Stimulated activated memory B cell treated with anti-CD40 and anti-IgM and Interleukin-4, amounts not matched to agents 10 μg/mL and 1 μg/mL and 100 μg/mL, for 72 hours (primary cell): ENCODE measurements around the gene ST8SIA5.

ENCODE experiments used
- ATAC-seq: fragments of 150-1000 bp; cut with Tn5 transposase; 2 replicates; pipeline ENCODE4 v1.10.0; 2021
- H3K27ac Mint-ChIP-seq: one replicate; pipeline ENCODE4 v1.8.0; 2022; ENCODE audit warnings: mild to moderate bottlenecking, mixed read lengths
- H3K27me3 Mint-ChIP-seq: one replicate; pipeline ENCODE4 v1.8.0; 2022; ENCODE audit warnings: mixed read lengths
- H3K36me3 Mint-ChIP-seq: one replicate; pipeline ENCODE4 v1.8.0; 2022; ENCODE audit warnings: mixed read lengths
- H3K4me1 Mint-ChIP-seq: one replicate; pipeline ENCODE4 v1.8.0; 2022; ENCODE audit warnings: mixed read lengths
- H3K4me3 Mint-ChIP-seq: one replicate; pipeline ENCODE4 v1.8.0; 2022; ENCODE audit warnings: mild to moderate bottlenecking, moderate library complexity, mixed read lengths
- H3K9me3 Mint-ChIP-seq: one replicate; pipeline ENCODE4 v1.8.0; 2022; ENCODE audit warnings: mixed read lengths

The ST8SIA5 gene

GRCh38 chr18:46704816-46705215 is 52.0 kb downstream of the ST8SIA5 start:
- H3K4me1 Mint-ChIP-seq, result no peaks in the 10 kb centered on the region
- H3K36me3 Mint-ChIP-seq, result no peaks in the 10 kb centered on the region
- H3K27me3 Mint-ChIP-seq, result no peaks in the 10 kb centered on the region
- no peak overlapping the region for H3K27ac Mint-ChIP-seq
- H3K9me3 Mint-ChIP-seq, result no peaks in the 10 kb centered on the region
- H3K4me3 Mint-ChIP-seq, result no peak overlapping the region
- no peak for ATAC-seq

GRCh38 chr18:46704189-46704588 is 52.7 kb downstream of the ST8SIA5 start:
- no peaks in the 10 kb centered on the region for H3K9me3 Mint-ChIP-seq
- no peaks in the 10 kb centered on the region for H3K4me1 Mint-ChIP-seq
- no peak overlapping the region for H3K4me3 Mint-ChIP-seq
- H3K27ac Mint-ChIP-seq, result no peak overlapping the region
- H3K36me3 Mint-ChIP-seq, result no peaks in the 10 kb centered on the region
- H3K27me3 Mint-ChIP-seq, result no peaks in the 10 kb centered on the region
- no peak for ATAC-seq

- H3K36me3 Mint-ChIP-seq, result no peaks in the 10 kb centered on the region
- H3K27ac Mint-ChIP-seq, result no peak overlapping the region
- no peaks in the 10 kb centered on the region for H3K4me1 Mint-ChIP-seq
- peaks cover 7% of the 10 kb centered on the region for H3K9me3 Mint-ChIP-seq
- H3K4me3 Mint-ChIP-seq, result no peak overlapping the region
- ATAC-seq, result peak; percentile 17
- H3K27me3 Mint-ChIP-seq, result no peaks in the 10 kb centered on the region
These were observed 54.4 kb downstream of the ST8SIA5 start for GRCh38 chr18:46702471-46702870.

GRCh38 chr18:46700066-46700824 is 56.6 kb downstream of the ST8SIA5 start:
- Mint-ChIP-seq H3K4me1 (no peaks in the 10 kb centered on the region), H3K9me3 (peaks cover 7% of the 10 kb centered on the region), H3K36me3 (no peaks in the 10 kb centered on the region), H3K4me3 (no peak overlapping the region), H3K27me3 (no peaks in the 10 kb centered on the region), H3K27ac (no peak overlapping the region)
- no peak for ATAC-seq

- Mint-ChIP-seq H3K27ac (no peak overlapping the region), H3K27me3 (peaks cover 18% of the 10 kb centered on the region), H3K9me3 (peaks cover 7% of the 10 kb centered on the region), H3K4me1 (no peaks in the 10 kb centered on the region), H3K36me3 (no peaks in the 10 kb centered on the region), H3K4me3 (no peak overlapping the region)
- no peak for ATAC-seq
These were observed 60.2 kb downstream of the ST8SIA5 start for GRCh38 chr18:46696702-46697101.

- Mint-ChIP-seq H3K4me1 (no peaks in the 10 kb centered on the region), H3K27ac (no peak overlapping the region), H3K4me3 (no peak overlapping the region), H3K27me3 (peaks cover 18% of the 10 kb centered on the region), H3K9me3 (peaks cover 7% of the 10 kb centered on the region), H3K36me3 (no peaks in the 10 kb centered on the region)
- peak; percentile 6 for ATAC-seq
These were observed 60.6 kb downstream of the ST8SIA5 start for GRCh38 chr18:46696268-46696667.

GRCh38 chr18:46693996-46694395 is 62.9 kb downstream of the ST8SIA5 start:
- peaks cover 7% of the 10 kb centered on the region for H3K9me3 Mint-ChIP-seq
- no peak for ATAC-seq
- peaks cover 18% of the 10 kb centered on the region for H3K27me3 Mint-ChIP-seq
- H3K4me3 Mint-ChIP-seq, result no peak overlapping the region
- no peak overlapping the region for H3K27ac Mint-ChIP-seq
- H3K4me1 Mint-ChIP-seq, result no peaks in the 10 kb centered on the region
- no peaks in the 10 kb centered on the region for H3K36me3 Mint-ChIP-seq

- Mint-ChIP-seq H3K4me1 (no peaks in the 10 kb centered on the region), H3K36me3 (no peaks in the 10 kb centered on the region), H3K27ac (no peak overlapping the region), H3K27me3 (peaks cover 14% of the 10 kb centered on the region), H3K9me3 (no peaks in the 10 kb centered on the region), H3K4me3 (no peak overlapping the region)
- no peak for ATAC-seq
These were observed 67.9 kb downstream of the ST8SIA5 start for GRCh38 chr18:46688853-46689525.

- no peak for ATAC-seq
- Mint-ChIP-seq H3K27me3 (peaks cover 5% of the 10 kb centered on the region), H3K27ac (no peak overlapping the region), H3K9me3 (peaks cover 2% of the 10 kb centered on the region), H3K4me1 (peaks cover 3% of the 10 kb centered on the region), H3K4me3 (no peak overlapping the region), H3K36me3 (no peaks in the 10 kb centered on the region)
These were observed 70.7 kb downstream of the ST8SIA5 start for GRCh38 chr18:46686186-46686585.

- Mint-ChIP-seq H3K36me3 (no peaks in the 10 kb centered on the region), H3K9me3 (peaks cover 2% of the 10 kb centered on the region), H3K27ac (no peak overlapping the region), H3K4me1 (peaks cover 14% of the 10 kb centered on the region), H3K27me3 (peaks cover 9% of the 10 kb centered on the region), H3K4me3 (no peak overlapping the region)
- no peak for ATAC-seq
These were observed 73.6 kb downstream of the ST8SIA5 start for GRCh38 chr18:46683252-46683651.

GRCh38 chr18:46680784-46681695 is 75.8 kb downstream of the ST8SIA5 start:
- no peak overlapping the region for H3K4me3 Mint-ChIP-seq

GRCh38 chr18:46679846-46680598 is 76.8 kb downstream of the ST8SIA5 start:
- Mint-ChIP-seq H3K4me3 (no peak overlapping the region), H3K9me3 (peaks cover 2% of the 10 kb centered on the region), H3K27me3 (peaks cover 16% of the 10 kb centered on the region), H3K36me3 (no peaks in the 10 kb centered on the region), H3K4me1 (peaks cover 14% of the 10 kb centered on the region), H3K27ac (no peak overlapping the region)
- ATAC-seq, result no peak

More at GRCh38 chr18:46680784-46681695, 75.8 kb downstream of the ST8SIA5 start:
- peak; percentile 41 for ATAC-seq
- Mint-ChIP-seq H3K9me3 (peaks cover 2% of the 10 kb centered on the region), H3K4me1 (peaks cover 14% of the 10 kb centered on the region), H3K27me3 (peaks cover 9% of the 10 kb centered on the region), H3K27ac (no peak overlapping the region), H3K36me3 (no peaks in the 10 kb centered on the region)

GRCh38 chr18:46678785-46679399 is 78.0 kb downstream of the ST8SIA5 start:
- Mint-ChIP-seq H3K27me3 (peaks cover 26% of the 10 kb centered on the region), H3K4me1 (peaks cover 14% of the 10 kb centered on the region), H3K4me3 (no peak overlapping the region), H3K36me3 (no peaks in the 10 kb centered on the region), H3K27ac (no peak overlapping the region), H3K9me3 (peaks cover 2% of the 10 kb centered on the region)
- no peak for ATAC-seq

GRCh38 chr18:46678041-46678440 is 78.8 kb downstream of the ST8SIA5 start:
- no peak for ATAC-seq
- Mint-ChIP-seq H3K4me3 (no peak overlapping the region), H3K27ac (no peak overlapping the region), H3K36me3 (no peaks in the 10 kb centered on the region), H3K4me1 (peaks cover 14% of the 10 kb centered on the region), H3K9me3 (no peaks in the 10 kb centered on the region), H3K27me3 (peaks cover 28% of the 10 kb centered on the region)
